Lower leg skin (tissue), 3 donors: Measurements from ENCODE around the gene SH2D3C.

ENCODE experiments used
- POLR2A ChIP-seq, 2 donors: fragments of 450-650 bp; IDR thresholded peaks; one replicate each; pipeline ENCODE4 v1.6.1; 2016 to 2017; ENCODE audit warnings: antibody characterized with exemption in 2 of 2, mild to moderate bottlenecking in 1 of 2, moderate library complexity in 1 of 2
- TF ChIP-seq, protein P1 (sequence below), 3 donors: fragments of 450-650 bp; IDR thresholded peaks; one replicate each; pipeline ENCODE4 v1.5.1; 2016; ENCODE audit warnings: antibody characterized with exemption in 3 of 3, mild to moderate bottlenecking in 3 of 3, moderate library complexity in 2 of 3

DNA sequence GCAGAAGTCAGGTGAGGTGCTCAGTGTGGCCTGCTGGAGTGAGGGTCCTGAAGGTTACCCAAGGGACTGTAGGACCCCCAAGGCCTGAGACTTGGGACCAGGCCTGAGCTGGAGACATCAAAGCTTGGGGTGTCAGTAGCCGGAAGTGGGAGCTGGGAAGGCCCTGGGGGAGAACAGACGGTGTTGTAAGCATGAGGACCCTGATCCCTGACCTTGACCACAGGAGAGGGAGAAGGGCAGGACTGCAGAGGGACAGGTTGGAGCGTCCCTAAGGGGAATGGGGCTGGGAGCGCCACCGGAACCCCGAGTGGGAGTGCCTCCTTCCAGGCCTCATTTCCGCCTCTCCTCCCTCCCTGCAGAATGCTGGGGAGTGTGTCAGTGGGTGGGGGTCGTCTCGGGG, 62.1 kb downstream of the SH2D3C start:
- TF ChIP-seq, protein P1, sequence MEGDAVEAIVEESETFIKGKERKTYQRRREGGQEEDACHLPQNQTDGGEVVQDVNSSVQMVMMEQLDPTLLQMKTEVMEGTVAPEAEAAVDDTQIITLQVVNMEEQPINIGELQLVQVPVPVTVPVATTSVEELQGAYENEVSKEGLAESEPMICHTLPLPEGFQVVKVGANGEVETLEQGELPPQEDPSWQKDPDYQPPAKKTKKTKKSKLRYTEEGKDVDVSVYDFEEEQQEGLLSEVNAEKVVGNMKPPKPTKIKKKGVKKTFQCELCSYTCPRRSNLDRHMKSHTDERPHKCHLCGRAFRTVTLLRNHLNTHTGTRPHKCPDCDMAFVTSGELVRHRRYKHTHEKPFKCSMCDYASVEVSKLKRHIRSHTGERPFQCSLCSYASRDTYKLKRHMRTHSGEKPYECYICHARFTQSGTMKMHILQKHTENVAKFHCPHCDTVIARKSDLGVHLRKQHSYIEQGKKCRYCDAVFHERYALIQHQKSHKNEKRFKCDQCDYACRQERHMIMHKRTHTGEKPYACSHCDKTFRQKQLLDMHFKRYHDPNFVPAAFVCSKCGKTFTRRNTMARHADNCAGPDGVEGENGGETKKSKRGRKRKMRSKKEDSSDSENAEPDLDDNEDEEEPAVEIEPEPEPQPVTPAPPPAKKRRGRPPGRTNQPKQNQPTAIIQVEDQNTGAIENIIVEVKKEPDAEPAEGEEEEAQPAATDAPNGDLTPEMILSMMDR (IDR thresholded peaks at IDR 0.05): no peak
- TF ChIP-seq POLR2A (IDR thresholded peaks at IDR 0.05): no peak
